ENCODE results near the gene LIF. TPM values are rescaled to one million over a fixed set of nuclear protein-coding genes. Genes with fewer than 3 reads are reported as not detected.
A peak's percentile ranks its signal among the peaks of the same experiment; 100 is the strongest.

LIF gene
- polyA plus RNA-seq, 1 donor (not counting 4 experiments of a cell fraction or from before 2014, with no cell fraction given), result 3.1 TPM

DNA sequence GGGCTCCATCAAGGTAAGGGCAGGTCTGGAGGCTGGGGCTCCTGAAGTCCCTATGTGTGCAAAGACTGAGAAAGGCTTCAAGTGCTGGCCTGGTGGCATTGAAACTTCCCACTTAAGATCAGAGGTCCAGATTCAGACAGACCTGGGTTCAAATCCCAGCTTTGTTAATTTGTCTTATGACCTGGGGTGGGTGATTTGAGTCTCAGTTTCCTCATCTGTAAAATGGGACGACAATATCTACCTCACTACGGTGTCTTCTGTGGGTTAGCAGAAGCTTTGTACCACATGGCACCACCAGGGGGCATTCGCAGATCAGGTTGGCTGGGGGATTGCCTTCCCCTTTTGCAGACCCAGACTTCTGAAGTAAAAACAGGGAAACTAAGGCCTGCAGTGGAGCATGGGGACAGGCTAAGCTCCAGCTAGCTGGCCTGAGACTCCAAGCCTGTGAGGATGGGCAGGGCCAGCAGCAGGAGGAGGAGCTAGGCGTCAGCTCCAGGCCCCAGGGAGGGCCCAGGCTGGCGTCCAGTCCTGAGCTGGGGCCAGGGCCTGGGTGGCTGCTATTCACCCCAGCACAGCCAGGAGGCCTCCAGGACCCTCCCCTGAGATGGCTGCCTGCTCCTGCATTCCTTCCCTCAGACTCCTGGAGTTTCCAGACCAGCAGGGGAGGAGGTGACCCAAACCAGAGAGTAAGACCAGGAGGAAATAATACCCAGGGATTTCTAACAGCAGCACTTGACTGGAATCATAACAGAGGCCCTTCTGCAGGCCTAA lies 41.3 kb upstream of the LIF start:
- H3K4me3 ChIP-seq (ENCODE audit: control insufficient read depth in 2 of 3, extremely low read depth in 1 of 3, insufficient read depth in 2 of 3, low read depth in 1 of 3, low read length in 3 of 3), result peak overlapping the region in 1 of 3 experiments; percentile 4

DNA sequence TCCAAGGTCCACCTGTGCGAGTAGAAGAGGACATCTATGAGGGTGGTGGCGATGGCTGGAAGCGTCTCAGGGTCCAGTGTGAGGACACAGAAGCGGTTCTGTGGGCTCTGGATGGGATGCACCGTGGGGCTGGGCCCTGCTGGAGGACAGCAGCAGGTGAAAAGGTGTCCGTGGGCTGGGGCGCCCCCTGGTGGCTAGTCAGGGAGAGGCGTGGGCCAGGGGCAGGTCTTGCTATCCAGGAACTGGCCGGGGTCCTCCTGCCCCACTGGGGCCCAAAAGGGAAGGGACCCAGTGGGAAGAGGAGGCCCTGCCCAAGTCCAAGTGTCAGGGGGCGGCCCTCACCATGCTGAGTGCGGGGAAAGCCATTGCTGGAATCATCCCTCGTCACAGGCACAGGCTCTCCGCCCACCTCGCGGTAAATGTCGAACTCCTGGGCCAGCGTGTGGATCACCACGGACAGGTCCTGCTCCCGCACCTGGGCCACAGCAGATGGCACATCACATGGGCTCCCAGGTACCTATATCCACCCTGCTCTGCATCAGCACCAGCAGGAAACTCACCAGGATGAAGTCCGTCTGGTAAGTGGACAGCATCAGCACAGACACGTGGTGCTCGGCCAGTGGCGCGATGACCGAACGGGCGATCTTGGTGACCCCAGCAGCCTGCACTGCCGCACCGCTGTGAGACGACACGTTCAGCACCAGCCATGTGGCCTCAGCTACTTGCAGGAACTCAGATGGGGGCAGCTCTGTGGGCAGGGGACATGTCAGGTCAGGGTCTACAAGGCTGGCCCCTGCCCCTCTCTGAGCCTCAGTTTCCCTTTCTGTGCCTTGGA lies 40.5 kb upstream of the LIF start:
- H3K9ac ChIP-seq (ENCODE audit: control insufficient read depth, extremely low read depth, insufficient read depth, low read length), result no peak overlapping the region
- no peak overlapping the region for H3K4me2 ChIP-seq (ENCODE audit: control insufficient read depth, extremely low read depth, insufficient read depth, low read depth, low read length)
- FAIRE-seq (no peak), DNase-seq (ENCODE audit: low read depth, low spot score) (no peak)
- H3K27me3 ChIP-seq (ENCODE audit: control insufficient read depth, extremely low read depth, insufficient read depth, low read length), result no peaks in the 10 kb centered on the region
- no peak overlapping the region for H2AFZ ChIP-seq (ENCODE audit: control insufficient read depth, low read length)
- no peaks in the 10 kb centered on the region for H3K9me1 ChIP-seq (ENCODE audit: control insufficient read depth, extremely low read depth, insufficient read depth, low read length)
- dilution Hi-C loops (cut with MboI; ENCODE audit: extremely low pct_ligation_motif_present, low sequenced_read_pairs), result no loop called here
- H3K4me3 ChIP-seq (ENCODE audit: control insufficient read depth in 2 of 3, extremely low read depth in 1 of 3, insufficient read depth in 2 of 3, low read depth in 1 of 3, low read length in 3 of 3), result no peak overlapping the region
- no peak overlapping the region for H3K27ac ChIP-seq (ENCODE audit: control insufficient read depth, insufficient read depth, low read length)
- no peaks in the 10 kb centered on the region for H4K20me1 ChIP-seq (ENCODE audit: control insufficient read depth, extremely low read depth, insufficient read depth, low read length)
- no peak for TF ChIP-seq EZH2 (IDR thresholded peaks at IDR 0.05; ENCODE audit: low read length)
- TF ChIP-seq, protein P1, sequence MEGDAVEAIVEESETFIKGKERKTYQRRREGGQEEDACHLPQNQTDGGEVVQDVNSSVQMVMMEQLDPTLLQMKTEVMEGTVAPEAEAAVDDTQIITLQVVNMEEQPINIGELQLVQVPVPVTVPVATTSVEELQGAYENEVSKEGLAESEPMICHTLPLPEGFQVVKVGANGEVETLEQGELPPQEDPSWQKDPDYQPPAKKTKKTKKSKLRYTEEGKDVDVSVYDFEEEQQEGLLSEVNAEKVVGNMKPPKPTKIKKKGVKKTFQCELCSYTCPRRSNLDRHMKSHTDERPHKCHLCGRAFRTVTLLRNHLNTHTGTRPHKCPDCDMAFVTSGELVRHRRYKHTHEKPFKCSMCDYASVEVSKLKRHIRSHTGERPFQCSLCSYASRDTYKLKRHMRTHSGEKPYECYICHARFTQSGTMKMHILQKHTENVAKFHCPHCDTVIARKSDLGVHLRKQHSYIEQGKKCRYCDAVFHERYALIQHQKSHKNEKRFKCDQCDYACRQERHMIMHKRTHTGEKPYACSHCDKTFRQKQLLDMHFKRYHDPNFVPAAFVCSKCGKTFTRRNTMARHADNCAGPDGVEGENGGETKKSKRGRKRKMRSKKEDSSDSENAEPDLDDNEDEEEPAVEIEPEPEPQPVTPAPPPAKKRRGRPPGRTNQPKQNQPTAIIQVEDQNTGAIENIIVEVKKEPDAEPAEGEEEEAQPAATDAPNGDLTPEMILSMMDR (optimal IDR thresholded peaks at IDR 0.05 in 1 of 3, IDR thresholded peaks at IDR 0.05 in 1 of 3, conservative IDR thresholded peaks at IDR 0.05 in 1 of 3; ENCODE audit: extremely low read depth in 1 of 3, insufficient read depth in 2 of 3, low read length in 3 of 3), result peak; percentile 88 to 98 (median 91)
- peaks cover 26% of the 10 kb centered on the region for H3K4me1 ChIP-seq (ENCODE audit: control insufficient read depth, extremely low read depth, insufficient read depth, low read length)
- H3K36me3 ChIP-seq (ENCODE audit: control insufficient read depth in 2 of 2, extremely low read depth in 1 of 2, insufficient read depth in 2 of 2, low read length in 2 of 2), result peaks cover 0 to 9% of the 10 kb centered on the region in 2 experiments
- H3K9me3 ChIP-seq (ENCODE audit: control insufficient read depth, low read depth, low read length), result no peaks in the 10 kb centered on the region
- H3K79me2 ChIP-seq (ENCODE audit: control insufficient read depth, insufficient read depth, low read length), result no peaks in the 10 kb centered on the region

More for the DNA sequence above, 41.3 kb upstream of the LIF start:
- Histone ChIP-seq H3K79me2 (ENCODE audit: control insufficient read depth, insufficient read depth, low read length) (no peaks in the 10 kb centered on the region), H3K36me3 (ENCODE audit: control insufficient read depth in 2 of 2, extremely low read depth in 1 of 2, insufficient read depth in 2 of 2, low read length in 2 of 2) (peaks cover 6 to 14% of the 10 kb centered on the region in 2 experiments), H4K20me1 (ENCODE audit: control insufficient read depth, extremely low read depth, insufficient read depth, low read length) (no peaks in the 10 kb centered on the region), H3K9me1 (ENCODE audit: control insufficient read depth, extremely low read depth, insufficient read depth, low read length) (no peaks in the 10 kb centered on the region), H3K4me1 (ENCODE audit: control insufficient read depth, extremely low read depth, insufficient read depth, low read length) (peaks cover 26% of the 10 kb centered on the region), H3K9ac (ENCODE audit: control insufficient read depth, extremely low read depth, insufficient read depth, low read length) (no peak overlapping the region), H3K27me3 (ENCODE audit: control insufficient read depth, extremely low read depth, insufficient read depth, low read length) (no peaks in the 10 kb centered on the region), H3K4me2 (ENCODE audit: control insufficient read depth, extremely low read depth, insufficient read depth, low read depth, low read length) (no peak overlapping the region), H3K9me3 (ENCODE audit: control insufficient read depth, low read depth, low read length) (no peaks in the 10 kb centered on the region), H2AFZ (ENCODE audit: control insufficient read depth, low read length) (no peak overlapping the region), H3K27ac (ENCODE audit: control insufficient read depth, insufficient read depth, low read length) (no peak overlapping the region)
- dilution Hi-C loops (cut with MboI; ENCODE audit: extremely low pct_ligation_motif_present, low sequenced_read_pairs), result no loop called here
- peak; percentile 88 for FAIRE-seq
- TF ChIP-seq EZH2 (IDR thresholded peaks at IDR 0.05; ENCODE audit: low read length), result no peak
- TF ChIP-seq, protein P1 (optimal IDR thresholded peaks at IDR 0.05 in 1 of 3, IDR thresholded peaks at IDR 0.05 in 1 of 3, conservative IDR thresholded peaks at IDR 0.05 in 1 of 3; ENCODE audit: extremely low read depth in 1 of 3, insufficient read depth in 2 of 3, low read length in 3 of 3), result peak; percentile 77 to 88 (median 83)
- peak; percentile 84 for DNase-seq (ENCODE audit: low read depth, low spot score)
